DMS53 (cell line): ENCODE results near the gene ADAM12.
"Not testable (repeated sequence)": the region's sequence is repeated elsewhere in the genome, so short reads cannot be mapped to it uniquely, and the experiment has no call there.

Experiments
- DNase-seq: peaks from one replicate; lab custom pipeline; 2025; lab: John Stamatoyannopoulos, UW

ADAM12 gene

DNA sequence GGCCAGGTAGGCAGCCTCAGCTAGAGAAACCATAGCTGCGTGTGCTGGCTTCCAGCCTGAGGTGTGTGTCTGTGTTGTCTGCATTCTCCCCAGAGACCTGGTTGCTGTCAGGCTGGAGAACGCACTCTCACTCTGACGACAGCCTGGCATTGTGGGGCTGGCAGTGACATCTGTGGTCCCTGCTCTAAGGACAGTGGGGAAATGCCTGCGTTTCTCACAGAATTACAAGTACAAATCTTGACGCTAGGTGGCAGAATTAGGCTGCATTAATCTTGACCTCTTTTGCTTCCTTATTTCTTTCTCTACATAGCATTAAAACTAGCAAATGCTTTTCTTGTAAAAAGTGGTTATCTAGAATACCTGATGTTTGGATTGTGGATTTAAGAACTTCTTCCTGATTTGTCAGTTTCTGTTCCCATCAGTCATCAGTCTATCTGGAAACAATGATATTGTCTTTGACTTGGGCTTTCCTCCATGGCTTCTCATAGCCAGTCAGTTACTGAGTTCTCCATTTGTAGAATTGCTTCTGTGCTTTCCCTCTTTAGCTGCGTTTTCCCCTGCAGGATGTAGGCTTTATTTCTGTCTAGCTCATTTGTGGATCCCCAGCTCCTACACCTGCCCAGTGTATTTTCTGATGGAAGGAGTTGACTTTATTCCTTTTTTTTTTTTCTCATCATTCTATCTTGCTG is 405.9 kb downstream of the ADAM12 start:
- DNase-seq = peak; percentile 88

DNA sequence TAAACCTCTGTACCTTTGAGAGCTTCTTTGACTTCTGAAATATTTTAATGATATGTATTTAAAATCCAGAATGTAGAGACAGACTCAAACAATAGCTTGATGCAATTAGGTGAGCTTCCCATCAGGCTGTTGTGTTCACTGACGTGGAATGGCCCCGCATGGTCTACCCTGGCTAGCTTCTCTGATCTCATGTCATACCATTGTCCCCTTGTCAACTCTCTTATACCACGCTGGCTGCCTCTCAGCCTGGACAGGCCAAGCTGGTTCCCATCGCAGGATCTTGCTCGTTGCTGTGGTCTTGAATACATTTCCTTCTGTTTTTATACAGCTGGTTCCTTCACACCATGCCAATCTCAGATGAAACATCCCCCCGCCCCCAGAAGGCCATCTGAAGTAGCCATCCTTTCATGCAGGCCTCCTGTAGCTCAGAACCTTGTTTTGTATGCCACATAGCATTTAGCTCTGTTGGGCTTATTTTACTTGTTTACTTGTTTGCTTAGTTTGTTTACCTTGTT is 407.7 kb downstream of the ADAM12 start:
- peak; percentile 15 for DNase-seq

DNA sequence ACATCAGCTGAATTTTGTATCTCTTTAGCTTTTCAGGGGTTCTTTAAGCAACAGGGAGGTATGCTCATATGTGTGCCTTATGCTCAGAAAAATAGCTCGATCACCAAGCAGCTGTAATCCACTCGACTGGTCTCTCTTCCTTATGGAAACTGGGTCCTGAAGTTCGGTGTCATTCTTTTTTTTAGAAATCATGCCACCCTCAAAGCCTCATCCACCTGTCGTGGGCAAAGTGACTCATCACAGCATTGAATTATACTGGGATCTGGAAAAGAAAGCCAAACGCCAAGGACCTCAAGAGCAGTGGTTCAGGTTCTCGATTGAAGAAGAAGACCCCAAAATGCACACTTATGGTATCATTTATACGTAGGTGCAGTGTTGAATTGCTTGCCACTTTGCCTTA is 408.3 kb downstream of the ADAM12 start:
- peak; percentile 70 for DNase-seq

DNA sequence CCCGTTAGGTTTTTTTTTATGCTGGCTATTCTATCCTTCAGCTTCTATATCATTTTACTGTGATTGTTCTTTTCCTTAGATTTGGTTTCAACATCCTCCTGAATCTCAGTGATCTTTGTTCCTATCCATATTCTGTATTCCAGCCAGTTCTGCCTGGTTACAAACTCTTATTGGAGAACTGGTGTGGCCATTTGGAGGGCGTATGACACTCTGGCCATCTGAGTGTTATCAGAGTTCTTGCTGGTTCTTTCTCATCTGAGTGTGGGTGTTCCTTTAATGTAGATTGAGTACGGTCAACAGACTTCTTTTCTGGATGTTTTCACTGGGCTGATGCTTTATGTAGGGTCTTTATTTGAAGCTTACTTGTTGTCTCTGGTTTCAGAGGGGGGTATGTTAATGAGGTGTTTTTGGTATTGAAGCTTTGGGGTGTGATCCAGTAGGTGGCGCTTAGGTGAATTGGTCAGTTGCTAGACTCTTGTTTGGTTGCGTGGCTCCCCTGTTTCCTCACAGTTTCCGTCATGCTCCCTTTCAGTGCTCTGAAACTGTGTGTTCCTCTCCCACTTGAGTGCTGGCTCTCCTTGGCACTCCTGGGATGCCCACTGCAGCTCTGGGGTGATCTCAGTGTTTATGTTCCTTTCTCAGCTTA is 411.2 kb downstream of the ADAM12 start:
- DNase-seq = peak; percentile 19

DNA sequence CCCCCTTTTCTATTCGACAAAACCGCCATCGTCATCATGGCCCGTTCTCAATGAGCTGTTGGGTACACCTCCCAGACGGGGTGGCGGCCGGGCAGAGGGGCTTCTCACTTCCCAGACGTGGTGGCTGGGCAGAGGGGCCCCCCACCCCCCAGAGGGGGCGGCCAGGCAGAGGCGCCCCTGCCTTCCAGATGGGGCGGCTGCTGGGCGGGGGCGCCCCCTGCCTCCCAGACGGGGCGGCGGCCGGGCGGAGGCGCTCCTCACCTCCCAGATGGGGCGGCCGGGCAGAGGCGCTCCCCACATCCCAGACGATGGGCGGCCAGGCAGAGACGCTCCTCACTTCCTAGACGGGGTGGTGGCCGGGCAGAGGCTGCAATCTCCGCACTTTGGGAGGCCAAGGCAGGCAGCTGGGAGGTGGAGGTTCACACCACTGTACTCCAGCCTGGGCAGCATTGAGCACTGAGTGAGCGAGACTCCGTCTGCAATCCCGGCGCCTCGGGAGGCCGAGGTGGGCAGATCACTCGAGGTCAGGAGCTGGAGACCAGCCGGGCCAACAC is 418.1 kb downstream of the ADAM12 start:
- DNase-seq = not testable (repeated sequence)

DNA sequence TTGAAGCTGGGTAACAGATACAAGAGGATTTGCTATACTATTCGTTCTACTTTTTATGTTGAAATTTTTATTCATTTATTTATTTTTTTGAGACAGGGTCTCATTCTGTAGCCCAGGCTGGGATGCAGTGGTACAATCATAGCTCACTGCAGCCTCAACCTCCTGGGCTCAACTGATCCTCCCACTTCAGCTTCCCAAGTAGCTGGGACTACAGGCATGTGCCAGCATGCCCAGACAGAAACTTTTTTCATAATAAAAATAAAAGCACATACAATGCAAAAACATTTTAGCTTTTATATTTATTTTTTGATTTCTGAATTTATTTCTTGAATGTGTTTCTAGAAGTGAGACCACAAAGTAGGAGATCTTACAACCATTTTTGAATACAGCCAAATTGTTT is 420.7 kb downstream of the ADAM12 start:
- no peak for DNase-seq

DNA sequence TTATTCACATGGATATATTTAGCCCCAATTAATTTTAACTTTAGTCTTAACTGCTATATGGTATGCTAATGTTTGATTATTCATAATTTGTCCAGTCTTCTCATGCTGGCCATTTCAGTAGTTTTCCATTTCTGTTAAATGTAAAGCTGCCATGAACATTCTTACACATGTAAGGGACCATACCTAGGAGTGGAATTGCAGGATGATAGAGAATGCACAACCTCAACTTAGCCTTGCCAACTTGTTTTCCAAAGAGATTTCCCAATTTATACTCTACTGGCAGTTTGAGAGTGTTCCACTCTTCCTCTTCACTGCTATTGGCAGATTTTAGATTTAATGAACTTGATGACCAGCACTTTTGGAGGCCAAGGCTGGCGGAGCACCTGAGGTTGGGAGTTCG is 423.7 kb downstream of the ADAM12 start:
- DNase-seq = no peak
